Suppressor macrophage (primary cell): ENCODE results near the gene GALNTL6.

Experiments used
- DNase-seq, 4 experiments: peaks; one replicate each; pipeline ENCODE4 v3.0.0-alpha.2; 2020 to 2022

GALNTL6 gene

DNA sequence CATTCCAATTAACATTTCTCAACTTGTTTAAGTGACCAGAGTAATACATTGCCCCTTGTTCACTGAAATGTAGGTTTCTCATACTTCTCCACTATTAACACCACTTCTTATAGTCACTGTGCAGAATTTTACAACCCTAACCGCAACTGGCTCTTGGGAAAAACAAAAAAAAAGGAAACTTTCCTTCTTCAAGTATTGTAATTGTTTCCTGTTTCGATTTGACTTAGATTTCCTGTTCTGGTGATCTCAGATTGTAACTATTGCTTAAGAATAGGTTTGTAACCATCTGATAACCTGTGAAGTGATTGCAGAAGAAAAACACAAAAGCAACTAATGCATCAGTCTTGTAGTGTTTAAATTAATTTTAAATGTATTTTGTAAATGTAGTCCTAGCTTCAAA lies 760.7 kb downstream of the GALNTL6 start:
- DNase-seq: peak; percentile 13 to 79 (median 52)

DNA sequence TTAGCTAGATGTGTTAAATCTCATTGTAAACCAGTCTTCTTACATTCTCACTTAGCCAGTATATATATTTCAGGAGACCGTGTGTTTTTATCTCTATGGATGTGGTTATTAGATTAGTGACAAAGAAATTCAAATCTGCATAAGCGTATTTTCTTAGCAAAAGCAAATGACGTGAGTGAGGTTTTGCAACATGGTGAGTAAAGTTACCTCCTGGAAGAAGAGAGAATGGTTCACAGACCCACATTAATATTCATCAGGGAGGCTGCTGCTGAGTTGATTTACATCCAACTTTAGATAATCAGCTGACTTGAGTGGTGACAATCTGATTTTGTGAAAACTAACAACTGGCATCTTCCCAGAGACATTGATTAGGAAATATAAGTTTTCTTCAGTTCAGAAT lies 765.5 kb downstream of the GALNTL6 start:
- no peak for DNase-seq

DNA sequence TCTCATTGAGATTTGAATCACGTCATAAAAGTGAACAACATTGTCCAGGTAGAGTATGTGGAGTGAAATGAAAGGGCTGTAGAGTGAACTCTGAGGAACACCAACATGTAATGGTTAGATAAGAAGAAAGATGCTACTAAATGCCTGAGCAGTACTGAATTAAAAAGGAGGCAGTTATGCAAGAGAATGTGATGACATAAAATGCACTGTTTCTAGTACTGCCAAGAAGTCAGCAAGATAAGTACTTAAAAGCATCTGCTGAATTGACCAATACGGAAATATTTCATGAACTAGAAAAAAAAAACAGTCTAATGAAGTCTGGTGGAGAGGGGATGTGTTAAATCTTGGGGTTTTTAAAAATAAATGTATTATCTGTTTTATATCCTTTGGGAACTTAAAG lies 771.6 kb downstream of the GALNTL6 start:
- DNase-seq: no peak

DNA sequence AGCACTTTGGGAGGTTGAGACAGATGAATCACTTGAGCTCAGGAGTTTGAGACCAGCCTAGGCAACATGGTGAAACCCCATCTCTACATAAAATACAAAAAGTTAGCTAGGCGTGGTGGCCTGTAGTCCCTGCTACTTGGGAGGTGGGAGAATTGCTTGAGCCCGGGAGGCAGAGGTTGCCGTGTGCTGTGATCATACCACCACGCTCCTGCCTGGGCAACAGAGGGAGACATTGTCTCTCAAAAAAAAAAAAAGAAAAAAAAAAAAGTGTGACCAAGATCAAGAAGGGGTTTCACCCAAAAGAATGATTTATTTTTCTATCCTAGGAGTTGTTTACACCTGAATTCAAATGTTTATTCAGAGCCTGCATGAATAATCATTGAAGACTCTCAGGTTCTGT lies 783.0 kb downstream of the GALNTL6 start:
- DNase-seq: no peak

DNA sequence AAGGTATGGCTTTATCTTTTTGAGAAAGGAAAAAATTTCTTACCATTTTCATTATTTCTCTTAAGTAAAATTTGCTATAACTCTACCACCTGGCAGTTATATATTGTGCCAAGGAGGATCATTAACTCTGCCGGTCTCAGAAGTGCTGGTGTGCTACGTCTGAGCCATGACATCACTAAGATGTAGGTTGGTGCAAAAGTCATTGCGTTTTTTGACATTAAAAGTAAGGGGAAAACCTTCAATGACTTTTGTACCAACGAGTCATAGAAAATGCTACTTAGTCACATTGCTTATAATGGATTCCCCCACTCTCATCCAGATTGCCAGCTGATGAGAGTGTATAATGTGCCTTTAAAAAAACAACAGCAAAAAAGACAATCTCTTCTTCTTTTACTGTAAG lies 786.4 kb downstream of the GALNTL6 start:
- DNase-seq: no peak

DNA sequence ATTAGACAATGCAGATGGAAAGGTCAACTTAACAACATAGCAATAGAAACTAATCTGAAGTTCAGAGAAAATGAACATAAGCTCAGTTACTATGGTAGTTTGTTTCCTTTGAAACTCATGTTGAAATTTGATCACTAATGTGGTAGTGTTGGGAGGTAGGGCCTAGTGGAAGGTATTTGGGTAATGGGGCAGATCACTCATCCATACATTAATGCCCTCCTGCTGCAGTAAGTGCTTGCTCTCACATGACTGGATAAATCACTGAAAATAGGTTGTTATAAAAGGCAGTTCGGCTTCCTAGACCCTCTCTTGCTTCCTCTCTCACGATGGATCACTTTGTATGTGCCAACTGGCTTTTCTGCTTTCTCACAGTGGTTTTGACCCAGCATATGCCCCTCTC lies 788.0 kb downstream of the GALNTL6 start:
- DNase-seq: no peak

DNA sequence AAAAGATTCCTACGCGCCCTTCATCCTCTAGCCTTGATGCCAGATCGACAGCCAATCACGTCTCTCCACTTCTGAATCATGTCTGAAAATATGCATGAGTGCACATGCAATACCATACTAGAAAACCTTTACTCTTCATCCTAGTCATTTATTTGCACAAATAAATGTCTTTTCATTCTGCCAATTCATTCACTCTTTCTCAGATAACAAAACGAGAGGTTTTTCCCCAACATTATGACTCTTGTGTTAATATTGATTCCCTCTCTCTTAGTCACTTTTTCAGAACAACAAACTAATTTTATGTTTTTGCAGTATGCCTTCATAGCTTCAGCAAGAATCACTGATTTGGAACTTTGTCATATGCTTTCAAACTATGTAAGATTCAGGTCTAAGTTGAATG lies 806.0 kb downstream of the GALNTL6 start:
- DNase-seq: no peak

DNA sequence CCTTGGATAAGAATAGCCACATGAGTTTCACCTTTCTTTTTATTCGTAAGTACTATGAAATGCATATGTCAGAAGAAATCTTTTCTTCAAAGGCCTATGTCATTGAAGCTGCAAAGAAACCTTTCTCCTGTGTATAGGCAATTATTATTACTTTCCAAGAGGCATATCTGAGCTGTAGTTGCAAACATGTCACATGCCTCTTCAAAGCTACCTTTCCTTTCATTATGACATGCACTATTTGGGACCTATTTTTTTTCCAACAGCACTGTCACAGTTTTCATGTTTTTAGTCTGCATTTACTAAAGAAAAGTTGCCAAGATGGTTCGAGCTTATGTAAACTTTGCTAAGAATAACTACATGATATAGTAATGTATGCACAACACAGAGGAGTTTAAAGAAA lies 806.6 kb downstream of the GALNTL6 start:
- DNase-seq: no peak

DNA sequence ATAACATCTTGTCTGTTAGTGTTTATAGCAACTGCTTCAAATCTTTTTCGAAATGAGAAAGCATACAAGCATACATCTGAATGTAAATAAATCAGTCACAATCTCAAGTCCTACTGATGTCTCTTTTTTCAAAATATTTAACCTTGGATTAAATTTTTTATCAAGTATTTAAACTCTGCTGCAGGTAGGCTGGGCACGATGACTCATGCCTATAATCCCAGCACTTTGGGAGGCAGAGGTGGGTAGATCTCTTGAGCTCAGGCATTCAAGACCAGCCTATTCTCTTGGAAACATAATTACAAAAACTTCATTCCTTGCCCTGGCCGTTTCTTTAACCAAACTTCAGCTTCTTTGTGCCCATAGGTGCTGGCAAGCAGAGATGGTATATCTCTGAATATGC lies 815.1 kb downstream of the GALNTL6 start:
- DNase-seq: no peak

DNA sequence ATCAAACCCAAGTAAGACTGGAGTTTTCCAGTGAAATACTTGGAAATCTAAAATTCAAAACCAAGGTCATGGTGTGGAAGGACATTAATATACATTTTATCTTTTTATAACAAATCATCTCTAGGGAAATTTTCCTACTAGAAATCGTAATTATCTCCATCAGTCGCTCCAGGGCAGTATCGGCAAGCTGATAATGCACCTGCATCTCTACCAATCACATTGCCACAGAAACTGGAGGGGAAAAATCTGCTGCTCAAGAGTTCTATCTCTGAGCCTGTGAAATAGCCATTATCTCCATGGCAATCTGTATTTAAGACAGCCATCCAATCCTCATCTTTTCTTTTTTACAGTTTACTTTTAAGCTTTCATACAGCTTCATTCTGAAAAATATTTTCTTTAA lies 817.1 kb downstream of the GALNTL6 start:
- DNase-seq: no peak

DNA sequence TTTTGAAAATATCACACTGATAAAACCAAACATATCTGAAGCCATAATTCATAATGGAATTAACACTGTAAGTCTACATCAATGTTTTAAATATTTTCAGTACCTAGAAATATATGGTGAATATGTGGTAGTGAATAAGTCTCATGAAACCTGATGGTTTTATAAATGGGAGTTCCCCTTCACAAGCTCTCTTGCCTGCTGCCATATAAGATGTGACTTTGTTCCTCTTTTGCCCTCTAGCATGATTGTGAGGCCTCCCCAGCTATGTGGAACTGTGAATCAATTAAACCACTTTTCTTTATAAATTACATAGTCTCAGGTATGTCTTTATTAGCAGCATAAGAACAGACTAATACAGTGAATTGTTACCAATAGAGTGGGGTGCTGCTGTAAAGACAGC lies 818.6 kb downstream of the GALNTL6 start:
- peak in 1 of 4 experiments; percentile 3 for DNase-seq

DNA sequence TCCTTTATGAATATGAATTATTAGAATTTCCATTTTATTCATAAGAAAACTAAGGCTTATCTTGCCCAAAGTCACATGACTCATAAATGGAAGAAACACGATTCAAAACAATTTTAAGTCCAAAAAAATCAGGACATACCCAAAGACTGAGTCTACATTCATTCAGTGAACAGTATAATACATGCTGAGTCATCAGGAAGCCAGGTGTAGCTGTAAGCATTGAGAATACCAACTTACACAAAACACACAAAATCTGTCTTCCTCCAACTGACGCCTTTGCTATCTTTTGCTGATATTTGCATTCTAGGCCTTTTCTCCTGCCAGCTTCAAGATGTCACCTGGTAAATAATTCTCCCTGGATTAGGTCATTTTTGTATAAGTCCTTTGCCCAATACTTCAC lies 835.3 kb downstream of the GALNTL6 start:
- no peak for DNase-seq

DNA sequence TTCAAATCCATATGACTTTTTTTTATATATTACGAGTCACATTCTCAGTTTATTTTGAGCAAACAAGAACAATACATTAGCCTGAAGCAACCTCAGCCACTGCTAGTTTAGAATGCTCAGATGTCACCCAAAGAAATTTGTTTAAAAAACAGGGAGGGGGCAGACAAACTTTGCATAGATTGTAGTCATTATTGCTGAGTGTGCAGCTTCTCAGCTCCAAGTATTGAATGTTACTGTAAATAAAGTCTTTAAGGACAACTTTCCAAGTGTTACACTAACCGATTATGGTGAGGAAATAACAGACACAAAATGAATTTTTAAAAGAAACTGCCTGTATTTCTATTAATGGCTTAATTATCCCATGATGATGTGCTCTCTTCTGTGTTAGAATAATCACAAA lies 835.9 kb downstream of the GALNTL6 start:
- no peak for DNase-seq

DNA sequence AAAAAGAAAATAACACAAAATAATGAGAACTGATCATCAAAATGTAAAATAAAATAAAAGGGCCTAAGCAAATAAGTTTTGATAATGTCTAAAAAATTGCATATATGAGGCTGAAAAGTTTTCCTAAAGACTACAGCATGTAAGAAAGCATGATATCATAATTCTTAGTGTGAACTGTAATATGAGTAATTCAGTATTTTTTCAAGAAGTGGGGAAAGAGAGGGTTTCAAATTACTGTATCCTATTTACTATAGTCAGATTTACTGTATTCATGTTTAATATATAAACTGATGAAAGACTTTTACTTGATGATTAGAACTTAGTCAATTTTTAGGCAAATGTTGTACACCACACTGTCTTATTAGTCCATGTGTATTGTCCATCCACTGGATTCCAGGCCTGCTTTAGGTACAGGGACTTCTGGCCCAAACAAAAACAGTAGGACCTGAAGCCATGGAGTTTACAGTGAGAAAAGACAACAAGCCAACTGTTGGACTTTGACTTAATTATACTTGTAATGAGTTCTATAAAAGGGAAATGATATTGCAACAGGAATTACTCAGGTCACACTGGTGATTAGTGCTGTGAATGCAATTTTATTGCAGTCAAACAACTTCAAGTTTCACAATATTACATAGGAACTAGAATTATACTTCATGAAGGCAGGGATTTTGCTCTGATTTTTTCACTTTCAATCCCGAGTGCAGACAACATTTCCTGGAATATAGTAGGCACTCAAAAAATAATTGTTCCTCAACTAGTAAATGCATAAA lies 837.7 kb downstream of the GALNTL6 start:
- peak in 2 of 4 experiments; percentile 5 to 7 for DNase-seq

DNA sequence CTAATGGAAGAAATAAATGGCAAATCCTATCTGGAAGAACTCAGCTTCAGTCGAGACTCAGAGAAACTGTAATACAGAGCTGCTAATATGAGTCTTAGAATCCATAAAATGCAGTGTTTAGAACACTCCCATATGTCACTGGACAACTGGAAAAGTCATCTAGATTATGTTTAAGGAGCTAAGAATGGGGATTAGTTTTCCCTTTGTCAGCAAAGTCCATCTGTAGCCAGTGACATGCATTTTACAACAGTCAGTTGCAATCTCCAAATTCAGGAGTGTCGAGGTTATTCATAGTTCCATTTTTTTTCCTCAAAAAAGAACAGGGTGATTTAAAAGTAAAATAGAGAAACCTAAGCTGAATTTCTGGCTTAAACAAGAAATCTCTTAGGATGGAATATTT lies 838.8 kb downstream of the GALNTL6 start:
- no peak for DNase-seq

DNA sequence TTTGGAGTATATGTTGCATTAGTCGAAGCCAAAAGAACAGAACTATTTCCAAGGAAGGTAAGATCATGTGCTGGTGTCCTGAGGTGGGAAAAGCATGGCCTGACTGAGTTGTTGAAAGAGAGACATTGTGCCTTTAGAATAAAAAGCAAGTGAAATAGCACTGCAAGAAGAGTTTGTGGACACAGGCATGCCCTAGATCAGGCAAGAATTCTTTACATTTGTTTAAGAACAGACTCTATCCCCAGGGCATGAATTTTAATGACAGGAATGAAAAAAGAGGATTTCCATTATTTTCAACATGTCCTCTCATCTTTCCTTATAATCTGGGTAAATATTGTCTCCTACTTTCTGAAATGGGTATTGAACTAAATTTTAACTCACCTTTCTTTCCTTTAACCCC lies 839.2 kb downstream of the GALNTL6 start:
- DNase-seq: no peak

DNA sequence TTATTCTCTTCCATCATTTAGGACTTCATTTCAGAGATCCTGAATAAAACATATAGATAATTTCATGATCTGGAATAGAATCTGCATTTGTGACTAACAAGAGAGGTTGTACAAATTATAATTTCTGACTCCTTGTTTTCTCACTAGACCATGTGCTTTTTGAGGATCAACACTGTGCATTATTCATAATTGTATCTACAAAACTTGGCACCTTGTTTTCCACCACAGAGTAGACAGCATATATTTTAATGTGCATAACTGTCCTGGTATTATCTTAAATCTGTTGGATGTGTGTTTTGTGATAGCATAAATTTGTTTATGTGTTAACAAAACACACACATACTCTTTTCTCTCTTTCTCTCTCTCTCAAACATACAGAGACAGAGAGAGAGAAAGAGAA lies 840.5 kb downstream of the GALNTL6 start:
- DNase-seq: no peak

DNA sequence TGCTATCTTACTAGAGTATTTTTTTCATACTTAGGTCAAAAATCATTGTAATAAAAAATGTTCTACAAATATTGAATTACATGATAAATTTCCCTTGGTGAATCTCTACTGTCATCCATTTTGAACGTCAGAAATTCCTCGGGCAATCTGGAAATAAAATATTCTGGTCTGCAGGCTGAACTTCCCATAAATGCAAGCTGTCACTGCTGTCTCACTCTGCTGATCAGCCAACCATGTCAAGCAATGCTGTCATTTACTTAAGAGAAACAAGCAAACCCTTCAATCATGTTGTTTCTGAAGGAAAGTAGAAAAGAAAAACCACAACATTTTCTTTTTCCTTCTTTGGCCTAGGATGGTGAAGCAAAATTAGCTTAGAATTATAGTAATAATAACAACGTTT lies 841.3 kb downstream of the GALNTL6 start:
- DNase-seq: no peak

DNA sequence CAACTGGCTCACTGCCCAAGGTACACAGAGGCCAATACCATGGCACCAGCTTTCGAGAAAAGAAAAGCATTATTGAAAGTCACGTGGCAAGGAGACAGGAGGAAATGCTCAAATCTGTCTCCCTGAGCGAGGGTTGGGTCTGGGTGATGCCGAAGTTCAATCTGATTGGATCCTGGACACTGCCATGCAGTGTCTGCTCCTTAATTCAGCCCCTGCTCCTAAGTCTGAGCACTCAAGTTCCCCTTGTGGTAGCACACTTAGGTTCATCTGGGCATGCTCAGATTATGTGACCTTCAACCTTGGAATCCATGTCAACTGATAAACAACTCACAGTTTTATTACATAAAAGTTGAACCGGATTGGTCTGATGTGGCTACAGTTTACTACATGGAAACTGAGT lies 842.9 kb downstream of the GALNTL6 start:
- no peak for DNase-seq

DNA sequence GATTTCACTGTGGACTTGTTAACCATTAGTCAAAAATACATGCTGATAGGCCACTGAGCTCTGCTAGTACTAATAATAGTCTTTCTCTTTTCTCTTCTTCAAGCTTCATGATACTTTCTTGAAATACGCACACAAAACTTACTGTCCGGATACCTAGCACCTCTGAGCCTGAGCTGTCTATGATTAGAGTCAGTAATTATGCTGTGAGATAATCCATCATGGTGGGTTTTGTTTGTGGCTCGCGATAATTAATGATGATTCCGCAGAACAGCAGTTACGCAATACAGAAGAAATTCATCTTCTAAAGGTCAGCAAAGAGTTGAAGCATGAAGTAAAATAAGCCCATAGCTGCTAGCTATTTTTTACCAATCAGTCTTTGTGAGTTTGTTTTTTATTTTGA lies 843.9 kb downstream of the GALNTL6 start:
- no peak for DNase-seq

DNA sequence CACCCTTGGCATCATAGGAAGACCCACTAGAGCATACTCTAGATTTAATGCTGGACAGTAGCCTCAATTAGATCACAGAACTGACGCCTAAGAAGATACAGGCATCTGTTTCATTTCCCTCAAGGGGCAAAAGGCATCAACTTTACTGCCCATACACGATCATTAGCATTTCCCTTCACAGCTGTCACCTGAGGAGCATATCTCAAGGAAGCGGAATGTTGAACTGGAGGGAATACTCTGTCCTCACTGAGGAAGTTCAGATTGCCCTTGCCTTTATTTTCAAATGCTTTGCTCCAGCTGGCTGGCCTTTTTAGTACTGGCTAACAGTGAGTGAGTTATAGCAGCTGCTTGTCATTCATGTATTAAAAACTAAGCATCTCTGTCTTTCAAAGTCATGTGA lies 847.0 kb downstream of the GALNTL6 start:
- DNase-seq: no peak

DNA sequence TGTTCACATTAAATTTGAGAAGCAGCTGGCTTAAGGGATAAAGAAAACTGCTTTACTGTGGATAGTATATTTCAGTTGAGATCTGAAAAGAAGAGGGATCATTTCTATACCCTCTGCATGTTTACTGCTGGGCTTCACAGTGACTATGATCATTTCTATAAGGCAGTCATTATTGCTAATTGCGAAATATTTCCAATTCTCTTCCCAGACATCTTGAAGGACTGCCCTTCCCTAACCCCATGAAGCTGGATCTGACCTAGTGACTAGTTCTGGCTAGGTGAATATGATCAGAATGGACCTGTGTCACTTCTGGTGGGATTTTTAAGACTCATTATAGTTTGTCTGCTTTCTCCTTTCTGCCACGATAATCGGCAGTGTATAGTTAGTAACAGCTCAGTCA lies 848.9 kb downstream of the GALNTL6 start:
- no peak for DNase-seq

DNA sequence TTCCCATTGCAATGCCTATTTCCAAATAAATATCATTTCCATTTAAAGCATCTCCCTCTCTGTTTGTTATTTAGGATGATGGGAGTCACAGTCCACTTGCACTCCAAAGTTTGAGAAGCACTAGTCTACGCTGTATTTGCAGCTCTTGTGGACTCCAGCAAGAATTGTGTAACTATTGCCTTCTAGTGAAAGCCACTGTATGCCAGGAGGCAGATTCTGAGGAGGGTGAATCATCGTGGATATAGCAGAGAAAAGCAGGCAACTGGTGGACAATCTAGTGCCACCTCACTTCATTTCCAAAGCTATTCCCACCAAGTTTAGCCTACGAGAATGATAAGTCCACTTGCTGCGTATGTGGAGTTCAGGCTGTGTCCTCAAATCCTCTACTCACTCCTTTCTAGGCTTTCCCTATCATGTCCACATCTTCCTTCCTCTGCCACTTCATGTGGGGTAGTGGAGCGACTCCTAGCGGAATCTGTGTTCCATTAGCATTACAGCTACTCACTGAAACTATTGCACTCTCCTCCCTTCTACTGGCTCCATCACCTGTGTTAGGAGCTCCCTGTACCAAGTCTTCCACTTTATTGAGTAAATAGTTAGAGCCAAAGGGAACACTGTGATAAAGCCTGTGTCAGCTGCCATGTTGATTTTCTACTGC lies 853.6 kb downstream of the GALNTL6 start:
- DNase-seq: no peak

DNA sequence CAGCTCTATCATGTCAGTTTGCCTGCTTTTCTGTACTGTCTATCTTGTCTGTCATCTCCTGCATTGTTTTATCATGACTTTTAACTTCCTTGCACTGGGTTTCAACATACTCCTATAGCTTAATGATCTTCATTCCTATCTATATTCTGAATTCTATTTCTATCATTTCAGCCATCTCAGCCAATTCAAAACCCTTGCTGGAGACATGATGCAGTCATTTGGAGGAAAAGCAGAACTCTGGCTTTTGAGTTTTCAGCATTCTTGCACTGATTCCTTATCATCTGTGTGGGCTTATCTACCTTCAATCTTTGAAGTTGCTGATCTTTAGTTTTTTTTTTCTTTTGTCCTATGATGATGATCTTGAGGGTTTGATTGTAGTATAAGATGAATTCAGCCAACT lies 861.6 kb downstream of the GALNTL6 start:
- DNase-seq: no peak

DNA sequence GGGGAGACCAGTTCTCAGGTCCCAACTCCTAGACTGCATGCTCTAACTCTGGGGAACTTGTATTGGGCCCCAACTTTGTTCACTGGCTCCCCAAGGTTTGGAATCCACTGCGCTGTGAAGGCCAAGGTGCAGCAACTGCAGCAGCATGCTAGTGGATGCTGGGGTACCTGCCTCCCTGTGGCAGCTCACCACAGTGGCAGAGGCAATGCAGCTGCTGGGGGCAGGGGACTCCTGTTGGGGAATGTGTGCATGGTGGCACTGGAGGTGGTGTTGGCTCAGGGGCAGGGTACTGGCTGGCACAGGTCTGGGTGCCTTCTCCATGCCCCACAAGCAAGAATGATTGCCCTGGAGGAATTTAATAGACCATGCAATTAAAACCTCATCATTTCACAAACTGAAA lies 862.0 kb downstream of the GALNTL6 start:
- no peak for DNase-seq
